ENCODE results near the gene B4GALT1. TPM values are rescaled to one million over a fixed set of nuclear protein-coding genes. Genes with fewer than 3 reads are reported as not detected.

B4GALT1 gene
- total RNA-seq, 4 donors from 2014 or later, result 23.7 to 126 (median 93.7) TPM

DNA sequence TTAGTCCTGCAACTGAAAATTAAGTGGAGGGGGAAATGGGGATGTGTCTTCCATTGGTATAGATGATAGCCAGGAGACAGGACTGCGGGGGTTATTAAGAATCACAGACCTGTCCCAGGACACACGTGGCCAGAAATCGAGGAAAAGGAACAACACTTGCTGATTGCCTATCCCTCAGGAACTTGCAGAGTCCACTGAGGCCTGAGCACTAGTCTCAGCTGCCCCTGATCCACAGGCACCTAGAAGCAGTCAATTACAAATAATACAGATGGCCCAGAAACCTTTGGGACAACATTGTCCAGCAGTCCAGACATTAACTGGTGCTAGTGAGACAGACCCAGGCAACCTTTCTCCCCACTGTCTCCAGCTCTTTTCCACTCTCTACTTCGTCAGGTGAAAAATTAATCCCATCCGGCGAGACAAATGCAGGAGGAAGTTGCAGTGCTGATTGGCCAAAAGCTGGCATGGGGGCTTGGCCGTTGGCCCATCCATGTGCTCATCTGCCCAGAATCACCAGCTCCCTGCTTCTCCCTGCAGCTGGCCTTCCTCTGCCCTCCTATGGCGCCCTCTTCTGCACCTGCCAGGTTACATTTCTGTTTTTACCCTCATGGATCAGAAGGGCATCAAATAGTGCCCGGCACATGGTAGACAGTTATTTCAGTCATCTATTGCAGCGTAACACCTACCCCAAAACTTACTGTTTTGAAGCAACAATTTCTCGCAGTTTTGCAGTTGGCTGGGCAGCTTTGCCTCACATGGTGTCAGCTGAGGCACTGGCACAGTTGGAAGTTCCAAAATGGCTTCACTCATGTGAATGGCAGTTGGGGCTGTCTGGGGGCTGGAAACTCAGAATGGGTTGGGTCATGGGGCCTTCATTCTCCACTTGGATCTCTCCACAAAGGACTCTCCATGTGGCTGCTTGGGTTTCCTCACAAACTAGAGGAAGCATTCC lies 3.6 kb upstream of the B4GALT1 start:
- TF ChIP-seq EP300 (IDR thresholded peaks at IDR 0.05; ENCODE audit: low read depth) (no peak), POLR2A (IDR thresholded peaks at IDR 0.05) (no peak), POLR2AphosphoS5 (IDR thresholded peaks at IDR 0.05) (no peak)
- TF ChIP-seq, protein P1, sequence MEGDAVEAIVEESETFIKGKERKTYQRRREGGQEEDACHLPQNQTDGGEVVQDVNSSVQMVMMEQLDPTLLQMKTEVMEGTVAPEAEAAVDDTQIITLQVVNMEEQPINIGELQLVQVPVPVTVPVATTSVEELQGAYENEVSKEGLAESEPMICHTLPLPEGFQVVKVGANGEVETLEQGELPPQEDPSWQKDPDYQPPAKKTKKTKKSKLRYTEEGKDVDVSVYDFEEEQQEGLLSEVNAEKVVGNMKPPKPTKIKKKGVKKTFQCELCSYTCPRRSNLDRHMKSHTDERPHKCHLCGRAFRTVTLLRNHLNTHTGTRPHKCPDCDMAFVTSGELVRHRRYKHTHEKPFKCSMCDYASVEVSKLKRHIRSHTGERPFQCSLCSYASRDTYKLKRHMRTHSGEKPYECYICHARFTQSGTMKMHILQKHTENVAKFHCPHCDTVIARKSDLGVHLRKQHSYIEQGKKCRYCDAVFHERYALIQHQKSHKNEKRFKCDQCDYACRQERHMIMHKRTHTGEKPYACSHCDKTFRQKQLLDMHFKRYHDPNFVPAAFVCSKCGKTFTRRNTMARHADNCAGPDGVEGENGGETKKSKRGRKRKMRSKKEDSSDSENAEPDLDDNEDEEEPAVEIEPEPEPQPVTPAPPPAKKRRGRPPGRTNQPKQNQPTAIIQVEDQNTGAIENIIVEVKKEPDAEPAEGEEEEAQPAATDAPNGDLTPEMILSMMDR (IDR thresholded peaks at IDR 0.05), result peak; percentile 32 to 62 (median 44)
- Histone ChIP-seq H3K27me3 (no peaks in the 10 kb centered on the region), H3K27ac (no peak overlapping the region), H3K4me1 (peaks cover 8 to 14% (median 11%) of the 10 kb centered on the region in 4 donors), H3K9me3 (no peaks in the 10 kb centered on the region), H3K4me3 (no peak overlapping the region), H3K36me3 (no peaks in the 10 kb centered on the region)
- WGBS, 2 donors (ENCODE audit: low coverage in 1 of 2), result 33 to 64% methylated on average over 3 to 11 of the region's 11 CpGs
- DNase-seq, result peak; percentile 66
- intact Hi-C loops (cut with DNase I; ENCODE audit: low total_unique reads) (no loop called here), in situ Hi-C loops (cut with MboI; ENCODE audit: low pct_ligation_motif_present in 1 of 4, low pct_unique_long_range_greater_than_20kb in 1 of 4, low sequenced_read_pairs in 3 of 4) (loop anchor here in 1 of 4 donors (5.0 to 10.0 kb wide), 2 partner anchors 54 to 88 kb away; no protein-coding TSS in a partner anchor)

DNA sequence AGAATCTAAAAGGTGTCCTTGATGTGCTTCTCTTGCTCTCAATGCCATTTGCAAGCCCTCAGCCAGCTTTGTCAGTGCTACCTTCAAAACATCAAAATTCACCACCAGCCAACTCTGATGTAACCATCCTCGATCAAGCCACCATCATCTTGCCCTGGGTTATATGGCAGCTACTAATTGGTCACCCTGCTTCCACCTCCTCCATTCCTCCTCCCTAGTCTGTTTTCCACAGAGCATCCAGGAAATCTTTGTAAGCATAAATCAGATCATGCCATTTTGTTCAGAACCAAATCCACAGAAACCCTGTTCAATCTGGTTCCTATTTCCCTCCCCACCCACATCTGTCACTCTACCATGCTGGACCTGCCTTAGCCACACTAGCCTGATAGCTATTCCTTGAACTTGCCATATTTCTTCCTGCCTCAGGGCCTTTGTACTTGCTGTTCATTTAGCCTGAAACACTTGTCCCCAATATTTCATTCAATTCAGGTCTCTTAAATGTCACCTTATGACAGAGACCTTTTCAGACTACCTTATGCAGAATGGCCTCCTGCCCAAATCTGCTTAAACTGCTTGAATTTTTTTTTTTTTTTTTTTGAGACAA lies 1.9 kb upstream of the B4GALT1 start:
- no peak for DNase-seq
- Histone ChIP-seq H3K36me3 (no peaks in the 10 kb centered on the region), H3K4me3 (no peak overlapping the region), H3K4me1 (peaks cover 8 to 31% (median 25%) of the 10 kb centered on the region in 4 donors), H3K9me3 (no peaks in the 10 kb centered on the region), H3K27me3 (no peaks in the 10 kb centered on the region), H3K27ac (no peak overlapping the region)
- WGBS, 2 donors (ENCODE audit: low coverage in 1 of 2), result 85 to 95% methylated on average over 1 of the region's 1 CpG
- intact Hi-C loops (cut with DNase I; ENCODE audit: low total_unique reads), result loop anchor here (5.0 kb wide), 1 partner anchor 92 kb away; the partner anchor contains the start of gene SMU1
- no peak for TF ChIP-seq EP300 (IDR thresholded peaks at IDR 0.05; ENCODE audit: low read depth)
- in situ Hi-C loops (cut with MboI; ENCODE audit: low pct_ligation_motif_present in 1 of 4, low pct_unique_long_range_greater_than_20kb in 1 of 4, low sequenced_read_pairs in 3 of 4), result loop anchor here in 1 of 4 donors (5.0 kb wide), 1 partner anchor 92 kb away; the partner anchor contains the start of gene SMU1

DNA sequence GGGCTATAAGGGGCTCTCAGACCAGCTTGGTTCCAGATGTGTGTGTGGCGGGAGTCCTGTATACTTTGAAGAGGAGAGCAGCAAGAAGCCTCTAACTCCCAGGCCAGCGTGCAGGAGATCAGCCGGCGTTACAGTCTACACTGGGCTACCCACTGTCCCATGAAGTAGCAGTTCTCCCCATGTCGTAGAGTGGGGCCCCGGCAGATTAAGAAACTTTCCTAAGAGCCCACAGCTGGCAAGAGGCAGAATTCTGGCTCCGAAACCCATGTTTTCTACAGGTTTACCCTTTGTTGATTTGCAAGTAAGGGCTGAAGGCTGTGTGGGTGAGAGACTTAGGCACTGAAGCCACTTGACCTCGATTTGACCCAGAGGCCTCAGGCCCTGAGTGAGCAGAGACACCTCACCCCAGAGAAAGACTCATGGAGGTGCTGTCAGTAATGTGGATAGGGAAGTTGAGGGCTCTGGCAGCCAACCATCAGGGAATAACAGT lies 881 bp upstream of the B4GALT1 start:
- Histone ChIP-seq H3K9me3 (no peaks in the 10 kb centered on the region), H3K27me3 (no peaks in the 10 kb centered on the region), H3K4me1 (peaks cover 17 to 41% (median 35%) of the 10 kb centered on the region in 4 donors), H3K27ac (peak overlapping the region; percentile 93 to 97 (median 96)), H3K4me3 (peak overlapping the region; percentile 35 to 84 (median 72)), H3K36me3 (no peaks in the 10 kb centered on the region)
- DNase-seq, result peak; percentile 33
- intact Hi-C loops (cut with DNase I; ENCODE audit: low total_unique reads) (loop anchor here (5.0 kb wide), 1 partner anchor 91 kb away; the partner anchor contains the start of gene SMU1), in situ Hi-C loops (cut with MboI; ENCODE audit: low pct_ligation_motif_present in 1 of 4, low pct_unique_long_range_greater_than_20kb in 1 of 4, low sequenced_read_pairs in 3 of 4) (loop anchor here in 1 of 4 donors (5.0 kb wide), 1 partner anchor 91 kb away; the partner anchor contains the start of gene SMU1)
- TF ChIP-seq POLR2A (IDR thresholded peaks at IDR 0.05), result no peak
- TF ChIP-seq, protein P1 (IDR thresholded peaks at IDR 0.05), result no peak
- TF ChIP-seq EP300 (IDR thresholded peaks at IDR 0.05; ENCODE audit: low read depth), result no peak
- no peak for TF ChIP-seq POLR2AphosphoS5 (IDR thresholded peaks at IDR 0.05)
- WGBS, 2 donors (ENCODE audit: low coverage in 1 of 2), result 47% methylated on average over 8 of the region's 8 CpGs; no CpG with 5 or more reads in 1 of the 2 donors

DNA sequence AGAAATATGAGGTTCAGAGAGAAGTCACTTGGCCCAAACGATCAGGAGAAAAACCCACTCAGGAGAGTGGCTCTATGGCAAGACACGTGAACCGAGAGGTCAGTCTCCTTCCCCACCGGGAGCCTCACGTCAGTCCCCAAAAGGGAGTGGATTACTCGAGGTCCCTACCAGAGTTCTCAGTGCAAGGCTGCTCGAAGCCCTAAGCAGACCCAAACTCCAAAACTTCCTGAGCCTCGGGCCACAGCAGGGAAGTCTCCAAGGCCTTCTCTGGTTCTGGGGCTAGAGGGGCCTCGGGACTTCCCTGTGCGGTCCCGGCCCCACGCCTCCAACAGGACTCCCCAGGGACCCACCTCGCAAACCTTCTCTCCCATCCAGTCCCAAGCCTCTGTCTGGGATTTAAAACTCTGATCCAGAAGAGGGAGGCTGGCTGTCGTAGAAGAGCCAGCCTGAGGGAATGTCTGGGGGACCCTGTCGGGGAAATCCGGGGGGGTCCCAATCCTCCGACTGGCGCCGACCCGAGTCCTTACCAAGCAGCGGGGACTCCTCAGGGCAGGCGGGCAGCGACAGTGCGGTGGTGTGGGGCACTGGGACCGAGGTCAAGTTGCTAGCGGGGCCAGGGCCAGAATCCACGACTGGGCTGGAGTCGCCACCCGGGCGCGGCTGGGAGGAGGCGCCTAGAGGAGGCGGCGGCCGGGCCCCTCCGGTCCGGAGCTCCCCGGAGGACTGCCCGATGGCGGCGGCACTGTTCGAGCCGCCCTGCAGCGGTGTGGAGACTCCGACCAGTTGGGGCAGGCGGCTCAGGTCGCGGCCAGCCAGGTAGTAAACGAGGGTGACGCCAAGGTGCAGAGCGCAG lies 679 bp downstream of the B4GALT1 start:
- intact Hi-C loops (cut with DNase I; ENCODE audit: low total_unique reads), result loop anchor here (5.0 kb wide), 1 partner anchor 89 kb away; the partner anchor contains the start of gene SMU1

More for the DNA sequence above, 679 bp downstream of the B4GALT1 start:
- no peaks in the 10 kb centered on the region for H3K27me3 ChIP-seq
- no peaks in the 10 kb centered on the region for H3K9me3 ChIP-seq
- peak overlapping the region; percentile 38 to 84 (median 72) for H3K4me3 ChIP-seq
- peaks cover 30 to 57% (median 51%) of the 10 kb centered on the region in 4 donors for H3K4me1 ChIP-seq
- peak overlapping the region; percentile 93 to 97 (median 96) for H3K27ac ChIP-seq
- TF ChIP-seq POLR2A (IDR thresholded peaks at IDR 0.05) (no peak), POLR2AphosphoS5 (IDR thresholded peaks at IDR 0.05) (no peak), EP300 (IDR thresholded peaks at IDR 0.05; ENCODE audit: low read depth) (no peak)
- TF ChIP-seq, protein P1 (IDR thresholded peaks at IDR 0.05), result no peak
- DNase-seq, result peak; percentile 63
- WGBS, 2 donors (ENCODE audit: low coverage in 1 of 2), result 0 to 1% methylated on average over 1 to 50 of the region's 51 CpGs
- H3K36me3 ChIP-seq, result no peaks in the 10 kb centered on the region
- in situ Hi-C loops (cut with MboI; ENCODE audit: low pct_ligation_motif_present in 1 of 4, low pct_unique_long_range_greater_than_20kb in 1 of 4, low sequenced_read_pairs in 3 of 4), result loop anchor here in 1 of 4 donors (5.0 kb wide), 1 partner anchor 89 kb away; the partner anchor contains the start of gene SMU1

Measured in transverse colon (tissue), 4 donors.